Mesodermal cell (in vitro differentiated cells): ENCODE data around the gene AXIN1.

Source experiments
- H3K27ac ChIP-seq: 2 replicates; pipeline ENCODE4 v1.7.0; 2013; ENCODE audit warnings: mild to moderate bottlenecking, low read depth, low read length, moderate library complexity; ENCODE audit not compliant: severe bottlenecking
- H3K36me3 ChIP-seq: 2 replicates; pipeline ENCODE4 v1.7.1; 2013; ENCODE audit warnings: mild to moderate bottlenecking, low read length, moderate library complexity; ENCODE audit not compliant: control insufficient read depth, insufficient read depth
- H3K4me1 ChIP-seq: one replicate; pipeline ENCODE4 v1.7.1; 2013; ENCODE audit warnings: mild to moderate bottlenecking, low read length; ENCODE audit not compliant: insufficient read depth, control insufficient read depth, poor library complexity, severe bottlenecking
- H3K4me3 ChIP-seq: 2 replicates; pipeline ENCODE4 v1.7.0; 2013; ENCODE audit warnings: low read length, control low read depth, mild to moderate bottlenecking; ENCODE audit not compliant: insufficient read depth, poor library complexity, severe bottlenecking; ENCODE audit errors: extremely low read depth
- H3K9me3 ChIP-seq: 2 replicates; pipeline ENCODE4 v1.7.1; 2013; ENCODE audit warnings: mild to moderate bottlenecking, low read length, moderate library complexity; ENCODE audit not compliant: control insufficient read depth
- WGBS, 2 experiments: methylation state at CpG; one replicate each; pipeline ENCODE4 v1.1.5; 2013; ENCODE audit warnings: missing lambda C conversion rate in 2 of 2; ENCODE audit not compliant: insufficient coverage in 2 of 2; 5-methylcytosine and 5-hydroxymethylcytosine counted together

AXIN1 gene

GRCh38 chr16:359871-360697 is 7.6 kb upstream of the AXIN1 start:
- H3K27ac ChIP-seq = no peak overlapping the region
- no peaks in the 10 kb centered on the region for H3K9me3 ChIP-seq
- H3K4me1 ChIP-seq = no peaks in the 10 kb centered on the region
- WGBS, 2 experiments = 94 to 95% methylated on average over 29 to 36 of the region's 47 CpGs
- no peak overlapping the region for H3K4me3 ChIP-seq
- H3K36me3 ChIP-seq = no peaks in the 10 kb centered on the region

- H3K4me3 ChIP-seq = no peak overlapping the region
- H3K4me1 ChIP-seq = no peaks in the 10 kb centered on the region
- no peak overlapping the region for H3K27ac ChIP-seq
- no peaks in the 10 kb centered on the region for H3K9me3 ChIP-seq
- no peaks in the 10 kb centered on the region for H3K36me3 ChIP-seq
- 94% methylated on average over 14 to 19 of the region's 19 CpGs for WGBS, 2 experiments
Measured at GRCh38 chr16:359067-359763, 6.7 kb upstream of the AXIN1 start.

- Histone ChIP-seq H3K4me1 (no peaks in the 10 kb centered on the region), H3K36me3 (no peaks in the 10 kb centered on the region), H3K27ac (no peak overlapping the region), H3K9me3 (no peaks in the 10 kb centered on the region), H3K4me3 (no peak overlapping the region)
- 74 to 97% methylated on average over 5 to 6 of the region's 12 CpGs for WGBS, 2 experiments
Measured at GRCh38 chr16:356741-357140, 4.2 kb upstream of the AXIN1 start.

GRCh38 chr16:354971-355461 is 2.5 kb upstream of the AXIN1 start:
- no peak overlapping the region for H3K4me3 ChIP-seq
- no peaks in the 10 kb centered on the region for H3K9me3 ChIP-seq
- peaks cover 9% of the 10 kb centered on the region for H3K36me3 ChIP-seq
- peaks cover 4% of the 10 kb centered on the region for H3K4me1 ChIP-seq
- H3K27ac ChIP-seq = no peak overlapping the region
- 85 to 96% methylated on average over 10 of the region's 10 CpGs for WGBS, 2 experiments

- H3K9me3 ChIP-seq = no peaks in the 10 kb centered on the region
- H3K4me1 ChIP-seq = peaks cover 10% of the 10 kb centered on the region
- no peak overlapping the region for H3K27ac ChIP-seq
- peaks cover 9% of the 10 kb centered on the region for H3K36me3 ChIP-seq
- 88 to 93% methylated on average over 10 to 11 of the region's 12 CpGs for WGBS, 2 experiments
- H3K4me3 ChIP-seq = no peak overlapping the region
Measured at GRCh38 chr16:354291-354881, 1.9 kb upstream of the AXIN1 start.

- Histone ChIP-seq H3K4me1 (peaks cover 13% of the 10 kb centered on the region), H3K27ac (no peak overlapping the region), H3K36me3 (peaks cover 11% of the 10 kb centered on the region), H3K9me3 (no peaks in the 10 kb centered on the region), H3K4me3 (peak overlapping the region; percentile 24)
- WGBS, 2 experiments = 80 to 84% methylated on average over 15 to 23 of the region's 25 CpGs
Measured at GRCh38 chr16:353404-354290, 1.1 kb upstream of the AXIN1 start.

- no peak overlapping the region for H3K27ac ChIP-seq
- H3K4me3 ChIP-seq = peak overlapping the region; percentile 69
- 0% methylated on average over 53 to 76 of the region's 95 CpGs for WGBS, 2 experiments
- no peaks in the 10 kb centered on the region for H3K9me3 ChIP-seq
- H3K36me3 ChIP-seq = peaks cover 18% of the 10 kb centered on the region
- peaks cover 21% of the 10 kb centered on the region for H3K4me1 ChIP-seq
Measured at GRCh38 chr16:351804-352520, 561 bp downstream of the AXIN1 start.

- 90 to 95% methylated on average over 6 to 8 of the region's 8 CpGs for WGBS, 2 experiments
- Histone ChIP-seq H3K36me3 (peaks cover 29% of the 10 kb centered on the region), H3K4me3 (no peak overlapping the region), H3K9me3 (no peaks in the 10 kb centered on the region), H3K4me1 (peaks cover 34% of the 10 kb centered on the region), H3K27ac (no peak overlapping the region)
Measured at GRCh38 chr16:350203-350602, 2.3 kb downstream of the AXIN1 start.

- Histone ChIP-seq H3K27ac (no peak overlapping the region), H3K9me3 (no peaks in the 10 kb centered on the region), H3K4me3 (no peak overlapping the region), H3K36me3 (peaks cover 39% of the 10 kb centered on the region), H3K4me1 (peaks cover 34% of the 10 kb centered on the region)
- WGBS, 2 experiments = 92 to 94% methylated on average over 5 to 6 of the region's 7 CpGs
Measured at GRCh38 chr16:349211-349610, 3.3 kb downstream of the AXIN1 start.
